Measurements from ENCODE around the gene UGT1A8.
"Not testable (repeated sequence)": the region's sequence is repeated elsewhere in the genome, so short reads cannot be mapped to it uniquely, and the experiment has no call there.

GRCh38 chr2:233751212-233752009 is 134.0 kb downstream of the UGT1A8 start:
- TF ChIP-seq EZH2phosphoT487 (IDR thresholded peaks at IDR 0.05; ENCODE audit: insufficient read depth, low read depth); EZH2 (IDR thresholded peaks at IDR 0.05; ENCODE audit: insufficient read depth, poor library complexity, severe bottlenecking): not testable (repeated sequence)

Measured in GM23248 (cell line).